GM21423 (cell line): ENCODE data around the gene ARL6IP6.
A peak's percentile ranks its signal among the peaks of the same experiment; 100 is the strongest.
"Not testable (repeated sequence)": the region's sequence is repeated elsewhere in the genome, so short reads cannot be mapped to it uniquely, and the experiment has no call there.

Experiments
- ATAC-seq: cut with Tn5 transposase; IDR thresholded peaks from one replicate; pipeline ENCODE4 v1.9.1; 2021; ENCODE audit warnings: mild to moderate bottlenecking, moderate library complexity; ENCODE audit not compliant: unreplicated experiment

ARL6IP6 gene

GRCh38 chr2:152720794-152721193 is 2.4 kb downstream of the ARL6IP6 start:
- no peak for ATAC-seq

GRCh38 chr2:152722639-152723038 is 4.2 kb downstream of the ARL6IP6 start:
- ATAC-seq: not testable (repeated sequence)

GRCh38 chr2:152723918-152724317 is 5.5 kb downstream of the ARL6IP6 start:
- no peak for ATAC-seq

- ATAC-seq: no peak
These were observed 11.4 kb downstream of the ARL6IP6 start for GRCh38 chr2:152729844-152730243.

- peak; percentile 93 for ATAC-seq
These were observed 12.3 kb downstream of the ARL6IP6 start for GRCh38 chr2:152730591-152731333.

GRCh38 chr2:152737509-152737908 is 19.1 kb downstream of the ARL6IP6 start:
- not testable (repeated sequence) for ATAC-seq

GRCh38 chr2:152738438-152738837 is 20.0 kb downstream of the ARL6IP6 start:
- ATAC-seq: no peak

GRCh38 chr2:152739705-152740104 is 21.3 kb downstream of the ARL6IP6 start:
- not testable (repeated sequence) for ATAC-seq

GRCh38 chr2:152740743-152741328 is 22.4 kb downstream of the ARL6IP6 start:
- ATAC-seq: peak; percentile 75

- peak; percentile 67 for ATAC-seq
These were observed 24.6 kb downstream of the ARL6IP6 start for GRCh38 chr2:152743002-152743401.

- not testable (repeated sequence) for ATAC-seq
These were observed 29.3 kb downstream of the ARL6IP6 start for GRCh38 chr2:152747751-152748150.

GRCh38 chr2:152755029-152755428 is 36.6 kb downstream of the ARL6IP6 start:
- no peak for ATAC-seq

- no peak for ATAC-seq
These were observed 41.1 kb downstream of the ARL6IP6 start for GRCh38 chr2:152759290-152760072.

GRCh38 chr2:152761214-152761613 is 42.8 kb downstream of the ARL6IP6 start:
- ATAC-seq: no peak

- no peak for ATAC-seq
These were observed 43.8 kb downstream of the ARL6IP6 start for GRCh38 chr2:152762202-152762601.

- ATAC-seq: not testable (repeated sequence)
These were observed 44.8 kb downstream of the ARL6IP6 start for GRCh38 chr2:152763208-152763607.

GRCh38 chr2:152763651-152764050 is 45.2 kb downstream of the ARL6IP6 start:
- ATAC-seq: no peak

GRCh38 chr2:152766928-152767327 is 48.5 kb downstream of the ARL6IP6 start:
- no peak for ATAC-seq

- no peak for ATAC-seq
These were observed 62.8 kb downstream of the ARL6IP6 start for GRCh38 chr2:152781175-152781574.

- no peak for ATAC-seq
These were observed 63.8 kb downstream of the ARL6IP6 start for GRCh38 chr2:152782171-152782570.

GRCh38 chr2:152790883-152791282 is 72.5 kb downstream of the ARL6IP6 start:
- ATAC-seq: no peak

GRCh38 chr2:152791979-152792378 is 73.6 kb downstream of the ARL6IP6 start:
- no peak for ATAC-seq
